ENCODE data around the gene PIAS3.
A peak's percentile ranks its signal among the peaks of the same experiment; 100 is the strongest.

PIAS3 gene

GRCh38 chr1:145858238-145858900, 512 bp downstream of the PIAS3 start:
- no peak for TF ChIP-seq CTCF (conservative IDR thresholded peaks at IDR 0.05; ENCODE audit: low read depth, low read length)
- peak; percentile 49 for DNase-seq (ENCODE audit: low read depth)
- H3K4me3 ChIP-seq (ENCODE audit: low read depth, low read length): peak overlapping the region; percentile 94

DNA sequence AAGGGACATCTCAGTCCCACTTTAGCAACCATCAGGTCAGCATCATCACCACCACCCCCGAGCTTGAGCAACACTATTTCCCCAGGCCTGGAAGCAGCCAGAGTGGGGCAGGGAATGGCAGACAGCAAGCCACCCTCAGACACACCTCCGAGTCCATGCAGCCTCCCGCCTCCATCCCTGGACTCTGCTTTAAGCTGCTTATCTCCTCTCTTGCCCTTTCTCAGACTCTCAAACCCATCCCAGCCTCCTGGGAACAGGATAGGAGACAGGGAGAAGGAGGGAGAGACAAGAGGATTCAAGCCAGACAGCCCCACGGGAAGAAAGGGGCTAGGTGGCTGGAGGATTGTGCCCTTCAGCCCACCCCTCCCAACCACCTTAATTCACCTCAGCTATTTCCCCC, 1.7 kb downstream of the PIAS3 start:
- no peak for DNase-seq (ENCODE audit: low read depth)
- no peak for TF ChIP-seq CTCF (conservative IDR thresholded peaks at IDR 0.05; ENCODE audit: low read depth, low read length)
- no peak overlapping the region for H3K4me3 ChIP-seq (ENCODE audit: low read depth, low read length)

- H3K4me3 ChIP-seq (ENCODE audit: low read depth, low read length): no peak overlapping the region
- DNase-seq (ENCODE audit: low read depth): no peak
- peak; percentile 19 for TF ChIP-seq CTCF (conservative IDR thresholded peaks at IDR 0.05; ENCODE audit: low read depth, low read length)
Measured at GRCh38 chr1:145855426-145855948, 3.4 kb downstream of the PIAS3 start.

- peak; percentile 90 for DNase-seq (ENCODE audit: low read depth)
- peak; percentile 71 for TF ChIP-seq CTCF (conservative IDR thresholded peaks at IDR 0.05; ENCODE audit: low read depth, low read length)
- no peak overlapping the region for H3K4me3 ChIP-seq (ENCODE audit: low read depth, low read length)
Measured at GRCh38 chr1:145849356-145850160, 9.3 kb downstream of the PIAS3 start.

GRCh38 chr1:145847827-145848226, 11.1 kb downstream of the PIAS3 start:
- DNase-seq (ENCODE audit: low read depth): no peak
- no peak for TF ChIP-seq CTCF (conservative IDR thresholded peaks at IDR 0.05; ENCODE audit: low read depth, low read length)
- no peak overlapping the region for H3K4me3 ChIP-seq (ENCODE audit: low read depth, low read length)

DNA sequence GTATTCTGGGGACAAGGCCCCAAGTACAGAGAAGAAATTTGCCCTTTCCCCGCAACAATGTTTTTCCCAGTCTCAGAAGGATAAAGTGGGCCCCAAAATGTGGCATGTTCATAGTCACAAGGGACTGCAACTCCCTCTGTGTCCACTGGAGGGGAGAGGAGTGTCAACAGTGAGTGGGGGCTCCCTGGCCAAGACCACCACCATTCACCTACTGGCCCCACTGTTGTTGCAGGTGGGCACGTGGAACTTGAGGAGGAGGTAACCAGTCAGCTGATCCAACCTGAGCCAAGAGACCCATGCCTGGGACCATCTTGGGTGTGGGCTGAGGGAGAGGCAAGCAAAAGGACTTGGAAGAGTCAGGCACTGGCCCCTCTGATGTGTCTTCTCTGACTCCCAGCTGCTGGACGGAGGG, 12.7 kb downstream of the PIAS3 start:
- H3K4me3 ChIP-seq (ENCODE audit: low read depth, low read length): peak overlapping the region; percentile 58
- DNase-seq (ENCODE audit: low read depth): peak; percentile 59
- TF ChIP-seq CTCF (conservative IDR thresholded peaks at IDR 0.05; ENCODE audit: low read depth, low read length): peak; percentile 83

All from choroid plexus epithelial cell (primary cell).